ENCODE results near the gene NAV3. TPM values are rescaled to one million over a fixed set of nuclear protein-coding genes. Genes with fewer than 3 reads are reported as not detected.

Gene NAV3
- total and polyA plus RNA-seq, 2 experiments from 2014 or later, result 4.0 to 12.0 TPM

DNA sequence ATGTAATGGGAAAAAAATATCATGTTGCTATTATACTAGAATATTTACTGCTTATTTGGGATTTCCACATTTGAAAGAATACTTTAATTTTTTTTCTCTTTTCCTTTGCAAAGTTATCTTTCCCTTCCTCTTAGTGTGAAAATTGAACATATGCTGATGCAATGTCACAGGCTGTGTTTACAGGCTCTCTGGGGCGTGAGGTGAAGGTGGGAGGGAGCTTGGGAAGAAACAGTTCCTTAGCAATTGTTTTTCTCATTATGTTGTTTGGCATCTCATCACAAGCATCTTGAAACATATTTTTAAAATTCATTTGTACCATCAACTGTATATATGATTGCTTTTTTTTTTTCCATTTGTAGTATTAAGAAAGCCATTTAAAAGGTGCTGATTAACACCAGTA is 47.9 kb upstream of the NAV3 start:
- H3K4me2 ChIP-seq, result no peak overlapping the region
- no peaks in the 10 kb centered on the region for H3K36me3 ChIP-seq (ENCODE audit: insufficient read depth)
- no peak overlapping the region for H3K4me3 Mint-ChIP-seq
- H3K27ac Mint-ChIP-seq, result no peak overlapping the region
- H2AFZ ChIP-seq, result no peak overlapping the region
- H3K4me1 Mint-ChIP-seq, result peaks cover 16% of the 10 kb centered on the region
- no peaks in the 10 kb centered on the region for H3K27me3 Mint-ChIP-seq (ENCODE audit: insufficient read depth, low read depth, poor library complexity)
- H3K4me1 ChIP-seq (ENCODE audit: insufficient read depth), result peaks cover 12% of the 10 kb centered on the region; the same call in 1 of the 2 replicates
- DNase-seq (ENCODE audit: low spot score), result no peak
- no peaks in the 10 kb centered on the region; the same call in 1 of the 2 replicates for H3K9me2 ChIP-seq (ENCODE audit: insufficient read depth)
- no peaks in the 10 kb centered on the region for H3K27me3 ChIP-seq (ENCODE audit: insufficient read depth)
- no peaks in the 10 kb centered on the region for H3K36me3 Mint-ChIP-seq (ENCODE audit: low read depth)
- H3K79me2 ChIP-seq (replicated peaks; ENCODE audit: insufficient read depth), result no peaks in the 10 kb centered on the region
- TF ChIP-seq, protein P1, sequence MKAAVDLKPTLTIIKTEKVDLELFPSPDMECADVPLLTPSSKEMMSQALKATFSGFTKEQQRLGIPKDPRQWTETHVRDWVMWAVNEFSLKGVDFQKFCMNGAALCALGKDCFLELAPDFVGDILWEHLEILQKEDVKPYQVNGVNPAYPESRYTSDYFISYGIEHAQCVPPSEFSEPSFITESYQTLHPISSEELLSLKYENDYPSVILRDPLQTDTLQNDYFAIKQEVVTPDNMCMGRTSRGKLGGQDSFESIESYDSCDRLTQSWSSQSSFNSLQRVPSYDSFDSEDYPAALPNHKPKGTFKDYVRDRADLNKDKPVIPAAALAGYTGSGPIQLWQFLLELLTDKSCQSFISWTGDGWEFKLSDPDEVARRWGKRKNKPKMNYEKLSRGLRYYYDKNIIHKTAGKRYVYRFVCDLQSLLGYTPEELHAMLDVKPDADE (IDR thresholded peaks at IDR 0.05), result no peak
- TF ChIP-seq ZNF114 (CRISPR knock-in tag; IDR thresholded peaks at IDR 0.05) (no peak), STAT1 (IDR thresholded peaks at IDR 0.05; ENCODE audit: unreplicated experiment) (no peak), POLR2AphosphoS5 (IDR thresholded peaks at IDR 0.05; ENCODE audit: low read depth) (no peak), ZNF331 (CRISPR knock-in tag; IDR thresholded peaks at IDR 0.05; ENCODE audit: low read depth) (no peak)
- TF ChIP-seq, protein P2, sequence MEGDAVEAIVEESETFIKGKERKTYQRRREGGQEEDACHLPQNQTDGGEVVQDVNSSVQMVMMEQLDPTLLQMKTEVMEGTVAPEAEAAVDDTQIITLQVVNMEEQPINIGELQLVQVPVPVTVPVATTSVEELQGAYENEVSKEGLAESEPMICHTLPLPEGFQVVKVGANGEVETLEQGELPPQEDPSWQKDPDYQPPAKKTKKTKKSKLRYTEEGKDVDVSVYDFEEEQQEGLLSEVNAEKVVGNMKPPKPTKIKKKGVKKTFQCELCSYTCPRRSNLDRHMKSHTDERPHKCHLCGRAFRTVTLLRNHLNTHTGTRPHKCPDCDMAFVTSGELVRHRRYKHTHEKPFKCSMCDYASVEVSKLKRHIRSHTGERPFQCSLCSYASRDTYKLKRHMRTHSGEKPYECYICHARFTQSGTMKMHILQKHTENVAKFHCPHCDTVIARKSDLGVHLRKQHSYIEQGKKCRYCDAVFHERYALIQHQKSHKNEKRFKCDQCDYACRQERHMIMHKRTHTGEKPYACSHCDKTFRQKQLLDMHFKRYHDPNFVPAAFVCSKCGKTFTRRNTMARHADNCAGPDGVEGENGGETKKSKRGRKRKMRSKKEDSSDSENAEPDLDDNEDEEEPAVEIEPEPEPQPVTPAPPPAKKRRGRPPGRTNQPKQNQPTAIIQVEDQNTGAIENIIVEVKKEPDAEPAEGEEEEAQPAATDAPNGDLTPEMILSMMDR (conservative IDR thresholded peaks at IDR 0.05; ENCODE audit: low read depth in 2 of 2), result no peak
- H4K20me1 ChIP-seq (replicated peaks; ENCODE audit: insufficient read depth), result no peaks in the 10 kb centered on the region
- no peaks in the 10 kb centered on the region for H3K9me3 Mint-ChIP-seq
- no peak overlapping the region for H3K4me3 ChIP-seq
- H3K27ac ChIP-seq (ENCODE audit: low read depth), result no peak overlapping the region
- no peak for ATAC-seq
- H3F3A ChIP-seq (replicated peaks; ENCODE audit: low read depth), result no peaks in the 10 kb centered on the region

DNA sequence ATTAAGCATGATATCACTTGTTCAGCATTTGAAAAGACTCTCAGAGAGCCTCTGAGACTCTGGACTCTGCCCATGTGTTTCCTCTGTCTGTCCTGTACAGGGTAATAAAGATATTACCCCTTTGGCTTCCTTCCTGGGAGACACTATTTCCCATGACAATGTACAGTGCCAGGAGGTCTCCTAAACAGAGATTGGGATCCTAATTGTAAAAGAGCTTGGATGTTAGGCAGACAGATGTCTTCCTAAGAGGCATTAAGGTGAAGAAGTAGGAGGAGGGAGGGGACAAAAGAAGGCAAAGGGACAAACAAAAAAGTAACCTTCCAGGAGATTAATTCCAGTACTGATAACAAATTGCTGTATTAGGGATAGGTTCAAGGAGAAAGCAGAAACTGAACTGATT is 45.5 kb upstream of the NAV3 start:
- H3K79me2 ChIP-seq (replicated peaks; ENCODE audit: insufficient read depth), result no peaks in the 10 kb centered on the region
- DNase-seq (ENCODE audit: low spot score) (no peak), ATAC-seq (no peak)
- Mint-ChIP-seq H3K27ac (no peak overlapping the region), H3K4me3 (no peak overlapping the region), H3K27me3 (ENCODE audit: insufficient read depth, low read depth, poor library complexity) (no peaks in the 10 kb centered on the region), H3K9me3 (no peaks in the 10 kb centered on the region), H3K4me1 (peaks cover 27% of the 10 kb centered on the region), H3K36me3 (ENCODE audit: low read depth) (no peaks in the 10 kb centered on the region)
- no peaks in the 10 kb centered on the region for H3K36me3 ChIP-seq (ENCODE audit: insufficient read depth)
- H3K4me2 ChIP-seq, result no peak overlapping the region
- H3K27me3 ChIP-seq (ENCODE audit: insufficient read depth), result no peaks in the 10 kb centered on the region
- H3K27ac ChIP-seq (ENCODE audit: low read depth), result no peak overlapping the region
- no peaks in the 10 kb centered on the region; the same call in 1 of the 2 replicates for H3K9me2 ChIP-seq (ENCODE audit: insufficient read depth)
- H3K4me3 ChIP-seq, result no peak overlapping the region
- H2AFZ ChIP-seq, result no peak overlapping the region
- H4K20me1 ChIP-seq (replicated peaks; ENCODE audit: insufficient read depth), result no peaks in the 10 kb centered on the region
- no peaks in the 10 kb centered on the region for H3F3A ChIP-seq (replicated peaks; ENCODE audit: low read depth)
- H3K4me1 ChIP-seq (ENCODE audit: insufficient read depth), result peaks cover 28% of the 10 kb centered on the region
- no peak for TF ChIP-seq EZH2phosphoT487 (IDR thresholded peaks at IDR 0.05; ENCODE audit: unreplicated experiment)
- no peak for TF ChIP-seq ZNF331 (CRISPR knock-in tag; IDR thresholded peaks at IDR 0.05; ENCODE audit: low read depth)
- no peak for TF ChIP-seq NANOG (IDR thresholded peaks at IDR 0.05; ENCODE audit: borderline replicate concordance)
- TF ChIP-seq, protein P3, sequence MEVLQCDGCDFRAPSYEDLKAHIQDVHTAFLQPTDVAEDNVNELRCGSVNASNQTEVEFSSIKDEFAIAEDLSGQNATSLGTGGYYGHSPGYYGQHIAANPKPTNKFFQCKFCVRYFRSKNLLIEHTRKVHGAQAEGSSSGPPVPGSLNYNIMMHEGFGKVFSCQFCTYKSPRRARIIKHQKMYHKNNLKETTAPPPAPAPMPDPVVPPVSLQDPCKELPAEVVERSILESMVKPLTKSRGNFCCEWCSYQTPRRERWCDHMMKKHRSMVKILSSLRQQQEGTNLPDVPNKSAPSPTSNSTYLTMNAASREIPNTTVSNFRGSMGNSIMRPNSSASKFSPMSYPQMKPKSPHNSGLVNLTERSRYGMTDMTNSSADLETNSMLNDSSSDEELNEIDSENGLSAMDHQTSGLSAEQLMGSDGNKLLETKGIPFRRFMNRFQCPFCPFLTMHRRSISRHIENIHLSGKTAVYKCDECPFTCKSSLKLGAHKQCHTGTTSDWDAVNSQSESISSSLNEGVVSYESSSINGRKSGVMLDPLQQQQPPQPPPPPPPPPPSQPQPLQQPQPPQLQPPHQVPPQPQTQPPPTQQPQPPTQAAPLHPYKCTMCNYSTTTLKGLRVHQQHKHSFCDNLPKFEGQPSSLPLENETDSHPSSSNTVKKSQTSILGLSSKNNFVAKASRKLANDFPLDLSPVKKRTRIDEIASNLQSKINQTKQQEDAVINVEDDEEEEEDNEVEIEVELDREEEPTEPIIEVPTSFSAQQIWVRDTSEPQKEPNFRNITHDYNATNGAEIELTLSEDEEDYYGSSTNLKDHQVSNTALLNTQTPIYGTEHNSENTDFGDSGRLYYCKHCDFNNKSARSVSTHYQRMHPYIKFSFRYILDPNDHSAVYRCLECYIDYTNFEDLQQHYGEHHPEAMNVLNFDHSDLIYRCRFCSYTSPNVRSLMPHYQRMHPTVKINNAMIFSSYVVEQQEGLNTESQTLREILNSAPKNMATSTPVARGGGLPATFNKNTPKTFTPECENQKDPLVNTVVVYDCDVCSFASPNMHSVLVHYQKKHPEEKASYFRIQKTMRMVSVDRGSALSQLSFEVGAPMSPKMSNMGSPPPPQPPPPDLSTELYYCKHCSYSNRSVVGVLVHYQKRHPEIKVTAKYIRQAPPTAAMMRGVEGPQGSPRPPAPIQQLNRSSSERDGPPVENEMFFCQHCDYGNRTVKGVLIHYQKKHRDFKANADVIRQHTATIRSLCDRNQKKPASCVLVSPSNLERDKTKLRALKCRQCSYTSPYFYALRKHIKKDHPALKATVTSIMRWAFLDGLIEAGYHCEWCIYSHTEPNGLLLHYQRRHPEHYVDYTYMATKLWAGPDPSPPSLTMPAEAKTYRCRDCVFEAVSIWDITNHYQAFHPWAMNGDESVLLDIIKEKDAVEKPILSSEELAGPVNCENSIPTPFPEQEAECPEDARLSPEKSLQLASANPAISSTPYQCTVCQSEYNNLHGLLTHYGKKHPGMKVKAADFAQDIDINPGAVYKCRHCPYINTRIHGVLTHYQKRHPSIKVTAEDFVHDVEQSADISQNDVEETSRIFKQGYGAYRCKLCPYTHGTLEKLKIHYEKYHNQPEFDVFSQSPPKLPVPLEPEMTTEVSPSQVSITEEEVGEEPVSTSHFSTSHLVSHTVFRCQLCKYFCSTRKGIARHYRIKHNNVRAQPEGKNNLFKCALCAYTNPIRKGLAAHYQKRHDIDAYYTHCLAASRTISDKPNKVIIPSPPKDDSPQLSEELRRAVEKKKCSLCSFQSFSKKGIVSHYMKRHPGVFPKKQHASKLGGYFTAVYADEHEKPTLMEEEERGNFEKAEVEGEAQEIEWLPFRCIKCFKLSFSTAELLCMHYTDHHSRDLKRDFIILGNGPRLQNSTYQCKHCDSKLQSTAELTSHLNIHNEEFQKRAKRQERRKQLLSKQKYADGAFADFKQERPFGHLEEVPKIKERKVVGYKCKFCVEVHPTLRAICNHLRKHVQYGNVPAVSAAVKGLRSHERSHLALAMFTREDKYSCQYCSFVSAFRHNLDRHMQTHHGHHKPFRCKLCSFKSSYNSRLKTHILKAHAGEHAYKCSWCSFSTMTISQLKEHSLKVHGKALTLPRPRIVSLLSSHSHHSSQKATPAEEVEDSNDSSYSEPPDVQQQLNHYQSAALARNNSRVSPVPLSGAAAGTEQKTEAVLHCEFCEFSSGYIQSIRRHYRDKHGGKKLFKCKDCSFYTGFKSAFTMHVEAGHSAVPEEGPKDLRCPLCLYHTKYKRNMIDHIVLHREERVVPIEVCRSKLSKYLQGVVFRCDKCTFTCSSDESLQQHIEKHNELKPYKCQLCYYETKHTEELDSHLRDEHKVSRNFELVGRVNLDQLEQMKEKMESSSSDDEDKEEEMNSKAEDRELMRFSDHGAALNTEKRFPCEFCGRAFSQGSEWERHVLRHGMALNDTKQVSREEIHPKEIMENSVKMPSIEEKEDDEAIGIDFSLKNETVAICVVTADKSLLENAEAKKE (CRISPR knock-in tag; IDR thresholded peaks at IDR 0.05), result no peak
- TF ChIP-seq, protein P1 (IDR thresholded peaks at IDR 0.05), result no peak
- no peak for TF ChIP-seq EZH2 (IDR thresholded peaks at IDR 0.05; ENCODE audit: low read depth, unreplicated experiment)
